ENCODE results near the gene SSBP3. TPM values are rescaled to one million over a fixed set of nuclear protein-coding genes. Genes with fewer than 3 reads are reported as not detected.

SSBP3 gene
- total RNA-seq, 4 donors from 2014 or later = 19.0 to 35.2 (median 33.4) TPM

DNA sequence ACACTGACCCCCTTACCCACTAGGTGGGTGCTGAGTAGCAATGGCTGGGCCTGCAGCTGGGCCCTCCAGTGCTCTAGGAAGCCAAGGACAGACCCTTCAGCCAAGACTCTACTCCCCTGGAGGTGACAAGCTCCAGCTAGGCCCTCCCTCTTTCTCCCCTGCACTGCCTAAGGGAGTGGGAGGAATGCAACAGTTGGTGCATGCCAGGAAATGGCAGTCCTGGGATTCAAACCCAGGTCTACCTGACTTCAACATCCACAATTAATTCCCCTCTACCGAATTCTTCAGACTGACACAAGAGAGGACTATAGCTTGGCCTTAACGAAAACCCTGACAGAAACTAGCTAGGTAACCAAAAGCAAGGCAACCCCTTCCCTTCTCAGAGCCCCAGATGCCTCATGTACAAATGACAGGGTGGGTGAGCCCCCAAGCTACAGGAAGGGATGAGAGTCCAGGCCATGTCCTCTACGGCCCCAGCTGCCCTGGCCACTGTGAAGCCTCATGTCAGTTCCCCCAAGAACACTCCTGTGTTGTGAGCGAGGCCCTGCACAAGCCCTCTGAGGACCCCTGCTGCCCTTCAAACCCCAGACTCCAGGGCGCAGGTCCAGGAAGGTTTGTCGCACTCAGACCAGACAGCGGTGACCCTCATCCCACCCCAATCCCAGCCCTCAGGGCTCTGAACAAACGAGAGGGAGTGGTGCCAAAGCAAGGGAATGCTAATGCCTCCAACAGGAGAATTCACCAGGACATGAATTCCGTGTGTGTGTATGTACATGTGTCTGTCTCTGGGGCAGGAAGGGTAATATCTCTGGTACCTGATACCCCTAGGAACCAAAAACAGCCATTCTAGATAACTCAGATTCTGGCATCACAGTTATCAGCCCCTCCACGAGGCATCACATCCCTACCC lies 113.9 kb downstream of the SSBP3 start:
- no peaks in the 10 kb centered on the region for H3K9me3 ChIP-seq
- TF ChIP-seq, protein P1, sequence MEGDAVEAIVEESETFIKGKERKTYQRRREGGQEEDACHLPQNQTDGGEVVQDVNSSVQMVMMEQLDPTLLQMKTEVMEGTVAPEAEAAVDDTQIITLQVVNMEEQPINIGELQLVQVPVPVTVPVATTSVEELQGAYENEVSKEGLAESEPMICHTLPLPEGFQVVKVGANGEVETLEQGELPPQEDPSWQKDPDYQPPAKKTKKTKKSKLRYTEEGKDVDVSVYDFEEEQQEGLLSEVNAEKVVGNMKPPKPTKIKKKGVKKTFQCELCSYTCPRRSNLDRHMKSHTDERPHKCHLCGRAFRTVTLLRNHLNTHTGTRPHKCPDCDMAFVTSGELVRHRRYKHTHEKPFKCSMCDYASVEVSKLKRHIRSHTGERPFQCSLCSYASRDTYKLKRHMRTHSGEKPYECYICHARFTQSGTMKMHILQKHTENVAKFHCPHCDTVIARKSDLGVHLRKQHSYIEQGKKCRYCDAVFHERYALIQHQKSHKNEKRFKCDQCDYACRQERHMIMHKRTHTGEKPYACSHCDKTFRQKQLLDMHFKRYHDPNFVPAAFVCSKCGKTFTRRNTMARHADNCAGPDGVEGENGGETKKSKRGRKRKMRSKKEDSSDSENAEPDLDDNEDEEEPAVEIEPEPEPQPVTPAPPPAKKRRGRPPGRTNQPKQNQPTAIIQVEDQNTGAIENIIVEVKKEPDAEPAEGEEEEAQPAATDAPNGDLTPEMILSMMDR (IDR thresholded peaks at IDR 0.05) = no peak
- TF ChIP-seq POLR2A (IDR thresholded peaks at IDR 0.05) = no peak
- H3K27me3 ChIP-seq = no peaks in the 10 kb centered on the region
- peaks cover 0 to 62% (median 11%) of the 10 kb centered on the region in 4 donors for H3K4me1 ChIP-seq
- H3K4me3 ChIP-seq = no peak overlapping the region
- DNase-seq = no peak
- no peaks in the 10 kb centered on the region for H3K36me3 ChIP-seq
- H3K27ac ChIP-seq = peak overlapping the region in 2 of 4 donors; percentile 16 to 36

DNA sequence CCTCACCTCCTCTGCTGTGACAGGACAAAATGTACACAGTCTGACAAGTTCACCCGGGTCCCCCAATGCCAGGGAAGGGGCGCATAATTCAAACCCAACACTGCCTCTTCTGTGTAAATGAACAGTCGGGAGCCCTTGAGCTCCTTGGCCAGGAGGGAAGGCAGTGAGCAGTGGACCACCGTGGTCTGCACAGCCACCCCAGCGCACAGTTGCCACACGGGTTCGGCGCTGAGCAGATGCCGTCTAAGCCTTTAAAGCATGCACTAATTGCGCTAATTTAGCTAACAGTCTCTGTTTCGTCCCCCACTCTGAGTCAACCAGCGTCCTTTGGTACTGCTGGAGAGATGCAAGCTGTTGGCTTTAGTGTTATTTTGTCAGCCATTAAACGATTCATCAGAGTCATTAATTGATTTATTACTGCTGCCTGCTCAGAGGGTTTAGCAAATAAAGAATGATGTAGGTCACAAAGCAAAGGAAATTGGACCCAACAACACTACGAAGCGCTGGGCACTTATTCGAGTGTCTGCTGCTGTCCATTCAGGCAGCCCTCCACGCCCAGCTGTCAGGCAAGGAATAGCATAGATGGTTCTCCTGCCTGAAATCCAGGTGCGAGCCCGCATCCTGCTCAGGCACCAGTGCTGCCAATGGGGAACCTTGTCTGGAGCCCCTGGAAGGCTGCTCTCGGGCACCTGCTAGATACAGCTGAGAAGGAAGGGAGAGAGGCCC lies 114.8 kb downstream of the SSBP3 start:
- peaks cover 0 to 66% (median 17%) of the 10 kb centered on the region in 4 donors for H3K4me1 ChIP-seq
- peak overlapping the region in 2 of 4 donors; percentile 36 to 78 for H3K27ac ChIP-seq
- no peak for DNase-seq
- no peaks in the 10 kb centered on the region for H3K27me3 ChIP-seq
- no peak overlapping the region for H3K4me3 ChIP-seq
- no peaks in the 10 kb centered on the region for H3K36me3 ChIP-seq
- H3K9me3 ChIP-seq = no peaks in the 10 kb centered on the region
- TF ChIP-seq POLR2A (IDR thresholded peaks at IDR 0.05) = no peak
- TF ChIP-seq, protein P1 (IDR thresholded peaks at IDR 0.05) = no peak

DNA sequence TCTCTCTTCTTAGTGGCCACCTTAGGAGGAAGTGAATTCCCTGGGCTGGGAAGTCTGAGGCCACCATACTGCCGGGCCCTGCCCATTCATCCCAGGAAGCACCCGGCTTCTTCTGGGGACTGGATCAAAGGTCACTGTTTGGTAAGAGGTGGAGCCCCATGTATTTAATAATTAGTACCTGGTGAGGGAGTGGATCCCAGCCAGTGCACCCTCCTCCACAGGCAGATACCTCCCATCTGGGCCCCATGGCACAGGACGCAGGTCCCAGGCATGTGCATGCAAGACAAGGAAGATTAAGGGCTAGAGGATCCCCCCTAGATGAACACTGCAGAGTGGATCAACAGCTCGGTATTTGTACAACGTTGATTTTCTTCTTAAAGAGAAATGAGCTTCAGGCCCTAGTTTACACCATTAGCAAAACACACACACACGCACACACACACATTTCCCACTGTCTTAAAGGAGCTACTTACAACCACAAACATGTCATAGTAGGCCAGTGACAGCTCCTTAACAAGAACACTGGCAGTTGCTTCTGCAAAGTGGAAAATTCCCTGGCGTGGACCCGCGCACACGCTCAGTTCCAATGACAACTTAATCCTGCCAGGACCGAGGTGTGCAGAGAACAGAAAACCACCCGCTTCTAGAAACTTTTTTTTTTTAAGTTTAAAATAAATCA lies 115.5 kb downstream of the SSBP3 start:
- H3K36me3 ChIP-seq = no peaks in the 10 kb centered on the region
- H3K4me3 ChIP-seq = no peak overlapping the region
- H3K27me3 ChIP-seq = no peaks in the 10 kb centered on the region
- peak in 2 of 3 donors; percentile 69 to 70 for DNase-seq
- H3K9me3 ChIP-seq = no peaks in the 10 kb centered on the region
- peak overlapping the region; percentile 12 to 78 (median 68) for H3K27ac ChIP-seq
- no peak for TF ChIP-seq POLR2A (IDR thresholded peaks at IDR 0.05)
- TF ChIP-seq, protein P1 (IDR thresholded peaks at IDR 0.05) = no peak
- H3K4me1 ChIP-seq = peaks cover 0 to 69% (median 19%) of the 10 kb centered on the region in 4 donors

DNA sequence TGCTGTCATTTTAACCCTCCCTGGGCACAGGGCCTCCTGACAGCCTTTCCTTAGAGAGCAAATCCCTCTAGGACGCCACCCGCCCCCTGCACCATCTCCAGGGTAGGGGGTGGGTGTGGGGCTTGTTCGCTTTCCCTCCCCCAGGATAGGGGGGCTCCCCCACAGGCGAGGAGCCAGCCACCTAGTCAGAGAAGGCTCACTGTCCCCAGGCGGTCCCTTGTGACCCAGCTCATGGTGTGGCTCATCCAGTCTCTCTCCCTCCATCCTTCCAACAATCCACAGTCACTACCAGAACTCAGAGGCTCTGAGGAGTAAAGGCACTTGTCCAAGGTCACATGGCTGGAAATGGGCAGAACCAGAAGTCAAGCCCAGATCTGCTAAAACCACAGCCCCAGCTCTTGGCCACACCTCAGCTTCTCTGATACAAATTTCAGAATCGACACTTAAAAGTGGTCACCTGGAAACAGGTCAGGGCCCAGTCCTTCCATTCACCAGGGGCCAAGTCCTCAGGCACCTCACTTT lies 116.4 kb downstream of the SSBP3 start:
- no peak overlapping the region for H3K4me3 ChIP-seq
- no peak for DNase-seq
- no peaks in the 10 kb centered on the region for H3K27me3 ChIP-seq
- no peaks in the 10 kb centered on the region for H3K36me3 ChIP-seq
- no peaks in the 10 kb centered on the region for H3K9me3 ChIP-seq
- H3K4me1 ChIP-seq = peaks cover 0 to 68% (median 19%) of the 10 kb centered on the region in 4 donors
- peak overlapping the region in 3 of 4 donors; percentile 68 to 78 (median 68) for H3K27ac ChIP-seq
- TF ChIP-seq, protein P1 (IDR thresholded peaks at IDR 0.05) = no peak
- TF ChIP-seq POLR2A (IDR thresholded peaks at IDR 0.05) = no peak

DNA sequence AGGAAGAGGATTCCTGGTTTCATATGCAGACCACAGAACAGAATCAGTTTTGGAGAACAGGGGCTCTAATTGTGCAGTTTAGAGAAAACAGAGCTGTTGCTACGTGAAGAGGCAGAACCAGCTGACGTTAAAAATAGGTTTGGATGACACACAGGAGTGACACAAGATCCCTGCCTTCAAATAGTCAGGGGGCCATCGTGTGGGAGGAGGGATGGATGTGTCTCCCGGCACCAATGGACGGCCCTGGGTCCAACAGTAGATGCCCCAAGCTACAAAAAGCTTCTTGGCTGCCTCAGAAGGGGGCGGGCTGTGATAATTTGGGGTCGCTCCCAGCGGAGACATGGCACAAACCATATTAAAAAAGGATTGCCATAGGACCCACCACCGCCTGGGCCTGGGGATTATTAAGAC lies 118.4 kb downstream of the SSBP3 start:
- peaks cover 0 to 75% (median 19%) of the 10 kb centered on the region in 4 donors for H3K4me1 ChIP-seq
- H3K9me3 ChIP-seq = no peaks in the 10 kb centered on the region
- no peak for DNase-seq

More for the DNA sequence above, 118.4 kb downstream of the SSBP3 start:
- no peaks in the 10 kb centered on the region for H3K36me3 ChIP-seq
- TF ChIP-seq POLR2A (IDR thresholded peaks at IDR 0.05) = no peak
- TF ChIP-seq, protein P1 (IDR thresholded peaks at IDR 0.05) = no peak
- no peak overlapping the region for H3K4me3 ChIP-seq
- H3K27me3 ChIP-seq = no peaks in the 10 kb centered on the region
- peak overlapping the region; percentile 50 to 78 (median 72) for H3K27ac ChIP-seq
